Lung (tissue), 12 donors: ENCODE measurements around the gene ZIC4. TPM values are rescaled to one million over a fixed set of nuclear protein-coding genes. Genes with fewer than 3 reads are reported as not detected.

ENCODE experiments used
- ATAC-seq: fragments of 200-7000 bp; cut with Tn5 transposase; one replicate; pipeline ENCODE4 v1.9.1; 2020; ENCODE audit warnings: moderate number of reproducible peaks; ENCODE audit not compliant: insufficient read depth, low FRiP score
- DNase-seq, 3 donors: peaks; one replicate each; pipeline ENCODE4 v3.0.0-alpha.2; 2013 to 2017
- H3K27ac ChIP-seq, 2 donors: one replicate each; pipeline ENCODE4 v1.5.1; 2013; ENCODE audit warnings: mild to moderate bottlenecking in 2 of 2, moderate library complexity in 2 of 2, control low read depth in 1 of 2, inconsistent platforms in 1 of 2, low read depth in 1 of 2, low read length in 1 of 2
- H3K27me3 ChIP-seq, 3 donors: one replicate each; pipeline ENCODE4 v1.5.1; 2013; ENCODE audit warnings: low read length in 2 of 3; ENCODE audit not compliant: control insufficient read depth in 3 of 3, insufficient read depth in 3 of 3
- H3K36me3 ChIP-seq, 4 donors: one replicate each; pipeline ENCODE4 v1.5.1; 2013; ENCODE audit warnings: low read length in 4 of 4, mild to moderate bottlenecking in 1 of 4, moderate library complexity in 1 of 4; ENCODE audit not compliant: control insufficient read depth in 4 of 4, insufficient read depth in 4 of 4
- H3K4me1 ChIP-seq, 5 donors: one replicate each; pipeline ENCODE4 v1.5.1; 2013; ENCODE audit warnings: low read length in 5 of 5, mild to moderate bottlenecking in 2 of 5, moderate library complexity in 1 of 5; ENCODE audit not compliant: control insufficient read depth in 5 of 5, insufficient read depth in 5 of 5
- H3K4me3 ChIP-seq: one replicate; pipeline ENCODE4 v1.5.1; 2013; ENCODE audit warnings: mild to moderate bottlenecking, control low read depth, moderate library complexity
- H3K9ac ChIP-seq, 2 donors: one replicate each; pipeline ENCODE4 v1.5.1; 2013; ENCODE audit warnings: low read length in 2 of 2, control low read depth in 1 of 2; ENCODE audit not compliant: insufficient read depth in 1 of 2
- H3K9me3 ChIP-seq, 4 donors: one replicate each; pipeline ENCODE4 v1.5.1; 2013; ENCODE audit warnings: low read length in 3 of 4, mild to moderate bottlenecking in 1 of 4, moderate library complexity in 1 of 4; ENCODE audit not compliant: control insufficient read depth in 4 of 4, insufficient read depth in 3 of 4
- WGBS, 2 donors: extraction: QIAGEN DNeasy Blood & Tissue Kit; methylation state at CpG; one replicate each; pipeline ENCODE4 v1.1.7; 2013; 5-methylcytosine and 5-hydroxymethylcytosine counted together
- polyA plus RNA-seq, 2 donors: library from polyadenylated mRNA; stranded (reverse); fragments of 200-250 nt; gene quantifications; one replicate each; pipeline ENCODE4 v1.2.1, GENCODE V29; 2013
- total RNA-seq, 2 donors: library from RNA; depleted of rRNA in 1 of 2; stranded (reverse); fragments of >200 nt in 1 of 2; gene quantifications; one replicate each; pipeline ENCODE4 v1.2.1, GENCODE V29; 2014 to 2021
- TF ChIP-seq, protein P1 (sequence below): IDR thresholded peaks from 2 replicates; pipeline ENCODE4 v1.5.1; 2012; ENCODE audit warnings: mild to moderate bottlenecking; ENCODE audit errors: control extremely low read depth, extremely low read depth
- donor health status: control.
- donor health status: control.
- donor health status: Bipolar disorder and iron deficiency.
- donor health status: healthy.
- donor health status: DM: yes; HTN: yes; CAD: no.

The ZIC4 gene
- total and polyA plus RNA-seq, 4 donors, result not detected

GRCh38 chr3:147401421-147401820, 4.9 kb downstream of the ZIC4 start:
- DNase-seq (no peak), ATAC-seq (no peak)
- WGBS, 2 donors, result 32% methylated on average over 1 of the region's 1 CpG
- TF ChIP-seq, protein P1, sequence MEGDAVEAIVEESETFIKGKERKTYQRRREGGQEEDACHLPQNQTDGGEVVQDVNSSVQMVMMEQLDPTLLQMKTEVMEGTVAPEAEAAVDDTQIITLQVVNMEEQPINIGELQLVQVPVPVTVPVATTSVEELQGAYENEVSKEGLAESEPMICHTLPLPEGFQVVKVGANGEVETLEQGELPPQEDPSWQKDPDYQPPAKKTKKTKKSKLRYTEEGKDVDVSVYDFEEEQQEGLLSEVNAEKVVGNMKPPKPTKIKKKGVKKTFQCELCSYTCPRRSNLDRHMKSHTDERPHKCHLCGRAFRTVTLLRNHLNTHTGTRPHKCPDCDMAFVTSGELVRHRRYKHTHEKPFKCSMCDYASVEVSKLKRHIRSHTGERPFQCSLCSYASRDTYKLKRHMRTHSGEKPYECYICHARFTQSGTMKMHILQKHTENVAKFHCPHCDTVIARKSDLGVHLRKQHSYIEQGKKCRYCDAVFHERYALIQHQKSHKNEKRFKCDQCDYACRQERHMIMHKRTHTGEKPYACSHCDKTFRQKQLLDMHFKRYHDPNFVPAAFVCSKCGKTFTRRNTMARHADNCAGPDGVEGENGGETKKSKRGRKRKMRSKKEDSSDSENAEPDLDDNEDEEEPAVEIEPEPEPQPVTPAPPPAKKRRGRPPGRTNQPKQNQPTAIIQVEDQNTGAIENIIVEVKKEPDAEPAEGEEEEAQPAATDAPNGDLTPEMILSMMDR, result no peak
- no peak overlapping the region for H3K4me3 ChIP-seq
- H3K27me3 ChIP-seq, result peaks cover 7 to 100% (median 90%) of the 10 kb centered on the region in 3 donors
- no peak overlapping the region for H3K9ac ChIP-seq
- H3K36me3 ChIP-seq, result no peaks in the 10 kb centered on the region
- H3K9me3 ChIP-seq, result peaks cover 0 to 26% (median 0%) of the 10 kb centered on the region in 4 donors
- no peak overlapping the region for H3K27ac ChIP-seq
- peaks cover 0 to 11% (median 6%) of the 10 kb centered on the region in 5 donors for H3K4me1 ChIP-seq

GRCh38 chr3:147400999-147401398, 5.3 kb downstream of the ZIC4 start:
- WGBS, 2 donors, result 27 to 41% methylated on average over 1 of the region's 1 CpG
- DNase-seq (no peak), ATAC-seq (no peak)
- peaks cover 10 to 100% (median 90%) of the 10 kb centered on the region in 3 donors for H3K27me3 ChIP-seq
- no peaks in the 10 kb centered on the region for H3K36me3 ChIP-seq
- peaks cover 0 to 26% (median 0%) of the 10 kb centered on the region in 4 donors for H3K9me3 ChIP-seq
- H3K9ac ChIP-seq, result no peak overlapping the region
- TF ChIP-seq, protein P1, result no peak
- H3K4me3 ChIP-seq, result no peak overlapping the region
- H3K4me1 ChIP-seq, result peaks cover 0 to 11% (median 6%) of the 10 kb centered on the region in 5 donors
- no peak overlapping the region for H3K27ac ChIP-seq

DNA sequence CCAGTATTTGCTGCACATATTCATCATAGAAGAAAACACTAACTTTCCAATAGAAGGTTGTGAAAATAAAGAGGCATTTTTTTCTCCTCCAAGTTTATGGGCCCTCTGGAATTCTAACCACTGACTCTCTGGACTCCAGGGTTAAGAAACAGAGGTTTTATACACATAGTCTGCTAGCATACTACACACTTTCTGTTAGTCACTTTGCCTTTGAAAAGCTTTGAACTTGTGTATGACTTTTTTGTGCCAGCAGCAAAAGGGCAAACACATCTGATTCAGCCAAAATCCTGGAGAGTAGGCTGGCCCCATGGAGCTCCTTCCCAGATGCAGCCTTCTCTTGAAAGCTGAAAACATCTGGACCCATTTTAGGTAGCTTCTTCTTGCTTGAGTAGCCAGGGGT, 6.2 kb downstream of the ZIC4 start:
- H3K27me3 ChIP-seq, result peaks cover 14 to 100% (median 90%) of the 10 kb centered on the region in 3 donors

More for the DNA sequence above, 6.2 kb downstream of the ZIC4 start:
- Histone ChIP-seq H3K4me1 (peaks cover 0 to 11% (median 6%) of the 10 kb centered on the region in 5 donors), H3K27ac (no peak overlapping the region), H3K9me3 (peaks cover 0 to 22% (median 0%) of the 10 kb centered on the region in 4 donors), H3K9ac (no peak overlapping the region), H3K4me3 (no peak overlapping the region), H3K36me3 (no peaks in the 10 kb centered on the region)
- DNase-seq (no peak), ATAC-seq (no peak)
- TF ChIP-seq, protein P1, result no peak
